Fibroblast of pulmonary artery (primary cell): ENCODE results near the gene MRPL45.

Experiments used
- DNase-seq: peaks from one replicate; pipeline ENCODE4 v3.0.0-alpha.2; 2010; ENCODE audit warnings: low read depth
- H3K4me3 ChIP-seq: replicated peaks from 2 replicates; pipeline ENCODE4 v1.5.1; 2011; ENCODE audit warnings: low read depth, mild to moderate bottlenecking, control low read depth, low read length, moderate library complexity
- CTCF ChIP-seq: IDR thresholded peaks from 2 replicates; pipeline ENCODE4 v1.5.1; 2011; ENCODE audit warnings: mild to moderate bottlenecking, control low read depth, low read length, inconsistent platforms; ENCODE audit errors: missing control alignments

MRPL45 gene

GRCh38 chr17:38325221-38325851 lies 28.4 kb downstream of the MRPL45 start:
- no peak for TF ChIP-seq CTCF
- no peak for DNase-seq
- H3K4me3 ChIP-seq, result no peak overlapping the region

GRCh38 chr17:38326996-38327792 lies 30.2 kb downstream of the MRPL45 start:
- TF ChIP-seq CTCF, result no peak
- no peak overlapping the region for H3K4me3 ChIP-seq
- peak; percentile 15 for DNase-seq

- DNase-seq, result no peak
- no peak overlapping the region for H3K4me3 ChIP-seq
- TF ChIP-seq CTCF, result no peak
Observed at GRCh38 chr17:38327936-38328335, 31.0 kb downstream of the MRPL45 start.

- H3K4me3 ChIP-seq, result no peak overlapping the region
- DNase-seq, result no peak
- TF ChIP-seq CTCF, result no peak
Observed at GRCh38 chr17:38328620-38329019, 31.7 kb downstream of the MRPL45 start.

GRCh38 chr17:38329284-38329683 lies 32.3 kb downstream of the MRPL45 start:
- no peak for TF ChIP-seq CTCF
- no peak overlapping the region for H3K4me3 ChIP-seq
- no peak for DNase-seq

GRCh38 chr17:38329808-38330730 lies 33.1 kb downstream of the MRPL45 start:
- DNase-seq, result no peak
- TF ChIP-seq CTCF, result no peak
- no peak overlapping the region for H3K4me3 ChIP-seq
